Erythroblast (primary cell): Measurements from ENCODE around the gene SEC31A.

ENCODE experiments used
- GATA1 ChIP-seq: IDR thresholded peaks from 2 replicates; pipeline ENCODE4 v1.6.1; 2011; ENCODE audit warnings: low read depth, mild to moderate bottlenecking, control low read depth, low read length, moderate library complexity
- POLR2A ChIP-seq: IDR thresholded peaks from 2 replicates; pipeline ENCODE4 v1.6.1; 2011; ENCODE audit warnings: mild to moderate bottlenecking, low read length

DNA sequence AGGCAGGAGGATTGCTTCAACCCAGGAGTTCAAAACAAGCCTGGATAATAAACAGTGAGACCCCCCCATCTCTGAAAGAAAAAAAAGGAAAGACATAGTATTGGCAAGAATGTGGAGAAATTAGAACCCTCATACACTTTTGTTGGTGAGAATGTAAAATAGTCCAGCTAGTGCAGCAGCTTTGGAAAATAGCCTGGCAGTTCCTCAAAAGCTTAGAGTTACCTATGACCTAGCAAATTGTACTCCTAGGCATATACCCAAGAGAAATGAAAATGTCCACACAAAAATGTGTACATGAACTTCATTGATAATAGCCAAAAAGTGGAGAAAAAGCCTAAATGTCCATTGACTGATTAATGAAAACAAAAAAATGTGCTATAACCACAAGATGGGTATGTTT is 30.8 kb upstream of the SEC31A start:
- no peak for TF ChIP-seq POLR2A
- no peak for TF ChIP-seq GATA1
